GM23338 (cell line): ENCODE measurements around the gene SGCD. TPM values are rescaled to one million over a fixed set of nuclear protein-coding genes. Genes with fewer than 3 reads are reported as not detected.

Source experiments
- ATAC-seq: fragments of 200-7000 bp; cut with Tn5 transposase; 3 replicates; pipeline ENCODE4 v1.9.1; 2020
- DNase-seq: peaks from one replicate; pipeline ENCODE4 v3.0.0-alpha.2; 2015; ENCODE audit warnings: low spot score
- H2AFZ ChIP-seq: fragments of 200-600 bp; sonication (generic); 2 replicates; pipeline ENCODE4 v1.8.0; 2016; ENCODE audit warnings: antibody characterized with exemption, mild to moderate bottlenecking, moderate library complexity
- H3F3A ChIP-seq: fragments of 200-600 bp; sonication (generic); replicated peaks from 2 replicates; pipeline ENCODE4 v1.8.0; 2017; ENCODE audit warnings: antibody characterized with exemption, mixed run types, low read depth
- H3K27ac ChIP-seq: fragments of 200-600 bp; sonication (generic); 2 replicates; pipeline ENCODE4 v1.6.1; 2016; ENCODE audit warnings: low read depth
- H3K27me3 ChIP-seq: fragments of 200-600 bp; sonication (generic); 2 replicates; pipeline ENCODE4 v1.8.0; 2016; ENCODE audit warnings: mild to moderate bottlenecking, mixed run types, moderate library complexity; ENCODE audit not compliant: insufficient read depth
- H3K36me3 ChIP-seq: fragments of 200-600 bp; sonication (generic); 2 replicates; pipeline ENCODE4 v1.8.0; 2016; ENCODE audit warnings: mild to moderate bottlenecking; ENCODE audit not compliant: insufficient read depth
- H3K4me1 ChIP-seq: fragments of 200-600 bp; sonication (generic); 2 replicates; pipeline ENCODE4 v1.8.0; 2016; ENCODE audit warnings: mild to moderate bottlenecking, moderate library complexity; ENCODE audit not compliant: insufficient read depth
- H3K4me2 ChIP-seq: fragments of 200-600 bp; sonication (generic); 2 replicates; pipeline ENCODE4 v1.7.1; 2017; ENCODE audit warnings: mixed run types
- H3K4me3 ChIP-seq: fragments of 200-600 bp; sonication (generic); 2 replicates; pipeline ENCODE4 v1.6.1; 2016; ENCODE audit warnings: mixed run types
- H3K79me2 ChIP-seq: fragments of 200-600 bp; sonication (generic); replicated peaks from 2 replicates; pipeline ENCODE4 v1.8.0; 2017; ENCODE audit warnings: mild to moderate bottlenecking; ENCODE audit not compliant: insufficient read depth
- H3K9me2 ChIP-seq: fragments of 200-600 bp; sonication (generic); 2 replicates; pipeline ENCODE4 v1.8.0; 2017; ENCODE audit not compliant: insufficient read depth
- H4K20me1 ChIP-seq: fragments of 200-600 bp; sonication (generic); replicated peaks from 2 replicates; pipeline ENCODE4 v1.8.0; 2017; ENCODE audit warnings: mild to moderate bottlenecking; ENCODE audit not compliant: insufficient read depth
- H3K27ac Mint-ChIP-seq: 2 replicates; pipeline ENCODE4 v1.8.0; 2020; ENCODE audit warnings: inconsistent platforms, mild to moderate bottlenecking, moderate library complexity, mixed read lengths
- H3K27me3 Mint-ChIP-seq: 3 replicates; pipeline ENCODE4 v1.8.0; 2022; ENCODE audit warnings: low read depth, mild to moderate bottlenecking, moderate library complexity, mixed read lengths, inconsistent platforms; ENCODE audit not compliant: insufficient read depth, poor library complexity
- H3K36me3 Mint-ChIP-seq: 3 replicates; pipeline ENCODE4 v1.8.0; 2021; ENCODE audit warnings: low read depth, mild to moderate bottlenecking, inconsistent platforms, moderate library complexity, mixed read lengths
- H3K4me1 Mint-ChIP-seq: 3 replicates; pipeline ENCODE4 v1.8.0; 2020; ENCODE audit warnings: mild to moderate bottlenecking, inconsistent platforms, mixed read lengths
- H3K4me3 Mint-ChIP-seq: 3 replicates; pipeline ENCODE4 v1.8.0; 2021; ENCODE audit warnings: moderate library complexity, mild to moderate bottlenecking, inconsistent platforms, mixed read lengths
- H3K9me3 Mint-ChIP-seq: 3 replicates; pipeline ENCODE4 v1.8.0; 2020; ENCODE audit warnings: moderate library complexity, mild to moderate bottlenecking, inconsistent platforms, mixed read lengths
- CREB1 ChIP-seq: fragments of 250-450 bp; sonication (Bioruptor Pico); IDR thresholded peaks from 2 replicates; pipeline ENCODE4 v1.5.0; 2020; ENCODE audit warnings: low read depth, mild to moderate bottlenecking, moderate library complexity
- CTCF ChIP-seq, 2 experiments: fragments of 200-600 bp in 1 of 2; sonication (generic) in 1 of 2; conservative IDR thresholded peaks; 2 replicates each; pipeline versions ENCODE4 v1.5.1 to v1.6.1; 2016 to 2017; ENCODE audit warnings: antibody characterized with exemption in 2 of 2, low read depth in 2 of 2, mild to moderate bottlenecking in 2 of 2, moderate library complexity in 1 of 2
- ETS1 ChIP-seq: IDR thresholded peaks from 2 replicates; pipeline ENCODE4 v1.6.1; 2016; ENCODE audit warnings: antibody characterized with exemption
- EZH2 ChIP-seq: fragments of 200-600 bp; sonication (generic); IDR thresholded peaks from one replicate; pipeline ENCODE4 v1.8.0; 2017; ENCODE audit warnings: antibody characterized with exemption, mild to moderate bottlenecking, low read depth; ENCODE audit not compliant: unreplicated experiment
- EZH2phosphoT487 ChIP-seq: fragments of 200-600 bp; sonication (generic); IDR thresholded peaks from one replicate; pipeline ENCODE4 v1.8.1; 2018; ENCODE audit warnings: antibody characterized with exemption; ENCODE audit not compliant: unreplicated experiment
- JUNB ChIP-seq: IDR thresholded peaks from one replicate; pipeline ENCODE4 v1.6.1; 2016; ENCODE audit warnings: antibody characterized with exemption; ENCODE audit not compliant: unreplicated experiment
- NANOG ChIP-seq: IDR thresholded peaks from 2 replicates; pipeline ENCODE4 v1.6.1; 2016; ENCODE audit warnings: antibody characterized with exemption, borderline replicate concordance
- POLR2AphosphoS5 ChIP-seq: IDR thresholded peaks from 2 replicates; pipeline ENCODE4 v1.6.1; 2016; ENCODE audit warnings: antibody characterized with exemption, low read depth
- REST ChIP-seq: IDR thresholded peaks from one replicate; pipeline ENCODE4 v1.6.1; 2018; ENCODE audit warnings: antibody characterized with exemption; ENCODE audit not compliant: unreplicated experiment
- STAT1 ChIP-seq: IDR thresholded peaks from one replicate; pipeline ENCODE4 v1.6.1; 2016; ENCODE audit warnings: antibody characterized with exemption; ENCODE audit not compliant: unreplicated experiment
- ZNF114 ChIP-seq: fragments of 250-450 bp; sonication (Bioruptor Pico); IDR thresholded peaks from 2 replicates; pipeline ENCODE4 v1.5.0; 2020; ENCODE audit warnings: mild to moderate bottlenecking, moderate library complexity
- ZNF331 ChIP-seq: fragments of 250-450 bp; sonication (Bioruptor Pico); IDR thresholded peaks from 2 replicates; pipeline ENCODE4 v1.5.0; 2020; ENCODE audit warnings: low read depth, mild to moderate bottlenecking, moderate library complexity
- ZNF462 ChIP-seq: fragments of 250-450 bp; sonication (Bioruptor Pico); IDR thresholded peaks from 2 replicates; pipeline ENCODE4 v1.5.0; 2020; ENCODE audit warnings: mild to moderate bottlenecking, moderate library complexity
- polyA plus RNA-seq: library from polyadenylated mRNA; unstranded; fragments of >200 nt; fragmentation: Nextera tagmentation; extraction: Ambion mirVana; gene quantifications from 2 replicates; pipeline ENCODE4 v1.2.1, GENCODE V29; 2016
- total RNA-seq: library from RNA; depleted of rRNA; stranded (reverse); fragments of >200 nt; shearing (Covaris generic); gene quantifications from 2 replicates; pipeline ENCODE4 v1.2.3, GENCODE V29; 2014

SGCD gene
- total and polyA plus RNA-seq, 2 experiments from 2014 or later = 0.03 to 0.05 TPM

- H3K36me3 ChIP-seq = no peaks in the 10 kb centered on the region
- no peaks in the 10 kb centered on the region for H3K79me2 ChIP-seq
- 0 out of 2 replicates have a peak overlapping the region, but pooled peaks have one; percentile 7 for H3K4me2 ChIP-seq
- H4K20me1 ChIP-seq = no peaks in the 10 kb centered on the region
- H3F3A ChIP-seq = no peaks in the 10 kb centered on the region
- Mint-ChIP-seq H3K4me1 (peaks cover 12% of the 10 kb centered on the region), H3K4me3 (no peak overlapping the region), H3K27me3 (peaks cover 1% of the 10 kb centered on the region), H3K27ac (no peak overlapping the region), H3K36me3 (no peaks in the 10 kb centered on the region), H3K9me3 (no peaks in the 10 kb centered on the region)
- peaks cover 15% of the 10 kb centered on the region for H3K4me1 ChIP-seq
- no peak overlapping the region for H3K27ac ChIP-seq
- no peaks in the 10 kb centered on the region for H3K27me3 ChIP-seq
- TF ChIP-seq CREB1 (CRISPR knock-in tag) = no peak
- TF ChIP-seq REST = no peak
- no peak for TF ChIP-seq EZH2
- no peak for TF ChIP-seq EZH2phosphoT487
- no peak for TF ChIP-seq CTCF (conservative IDR thresholded peaks at IDR 0.05; ENCODE audit: low read depth in 2 of 2)
- TF ChIP-seq ZNF114 (CRISPR knock-in tag) = no peak
- TF ChIP-seq STAT1 = no peak
- TF ChIP-seq ZNF331 (CRISPR knock-in tag) = no peak
- no peak for TF ChIP-seq POLR2AphosphoS5
- TF ChIP-seq JUNB = no peak
- no peak for TF ChIP-seq ETS1
- TF ChIP-seq ZNF462 (CRISPR knock-in tag) = no peak
- TF ChIP-seq NANOG = no peak
- H3K9me2 ChIP-seq = peaks cover 12% of the 10 kb centered on the region; the same call in 1 of the 2 replicates
- no peak overlapping the region for H3K4me3 ChIP-seq
- H2AFZ ChIP-seq = no peak overlapping the region
- ATAC-seq (no peak; the same call in 2 of the 3 replicates), DNase-seq (peak; percentile 66)
Measured at GRCh38 chr5:156706631-156707030, 379.7 kb downstream of the SGCD start.
